ENCODE data around the gene ZBTB7B.

GRCh38 chr1:154967331-154967950 is 35.2 kb upstream of the ZBTB7B start:
- TF ChIP-seq EZH2 (IDR thresholded peaks at IDR 0.05; ENCODE audit: borderline replicate concordance, low read length) (no peak), CTCF (IDR thresholded peaks at IDR 0.05; ENCODE audit: low read length) (no peak)
